ENCODE measurements around the gene SLC6A6. TPM values are rescaled to one million over a fixed set of nuclear protein-coding genes. Genes with fewer than 3 reads are reported as not detected.
"Not testable (repeated sequence)": the region's sequence is repeated elsewhere in the genome, so short reads cannot be mapped to it uniquely, and the experiment has no call there.

Gene SLC6A6
- total RNA-seq, 1 experiment from 2014 or later: 49.4 TPM

DNA sequence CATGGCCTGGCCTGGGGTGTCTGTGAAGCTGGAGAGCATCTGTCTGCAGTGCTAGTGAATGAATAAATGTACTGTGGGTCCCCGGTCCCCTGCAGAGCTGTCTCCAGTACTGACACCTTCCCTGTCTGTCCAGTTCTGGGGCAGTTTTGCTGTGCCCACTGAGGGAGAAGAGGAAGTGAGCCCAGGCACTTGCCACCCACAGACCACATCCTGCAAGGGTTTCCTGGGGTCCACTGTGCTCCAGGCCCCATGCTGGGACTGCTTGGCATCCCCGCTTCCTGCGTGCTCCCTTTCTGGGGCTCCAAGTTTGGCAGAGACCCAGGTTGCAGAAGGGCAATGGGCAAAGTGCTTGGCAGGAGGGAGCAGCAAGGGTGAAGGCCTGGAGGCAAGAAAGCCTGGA is 4.9 kb upstream of the SLC6A6 start:
- Histone ChIP-seq H3K4me3 (no peak overlapping the region), H3K4me1 (replicated peaks) (peaks cover 28% of the 10 kb centered on the region), H3K27me3 (replicated peaks) (no peaks in the 10 kb centered on the region), H3K9me3 (replicated peaks) (no peaks in the 10 kb centered on the region), H3K36me3 (peaks cover under 1% of the 10 kb centered on the region), H3K27ac (no peak overlapping the region)
- no peak for DNase-seq (ENCODE audit: low read depth in 1 of 2, low spot score in 2 of 2)

DNA sequence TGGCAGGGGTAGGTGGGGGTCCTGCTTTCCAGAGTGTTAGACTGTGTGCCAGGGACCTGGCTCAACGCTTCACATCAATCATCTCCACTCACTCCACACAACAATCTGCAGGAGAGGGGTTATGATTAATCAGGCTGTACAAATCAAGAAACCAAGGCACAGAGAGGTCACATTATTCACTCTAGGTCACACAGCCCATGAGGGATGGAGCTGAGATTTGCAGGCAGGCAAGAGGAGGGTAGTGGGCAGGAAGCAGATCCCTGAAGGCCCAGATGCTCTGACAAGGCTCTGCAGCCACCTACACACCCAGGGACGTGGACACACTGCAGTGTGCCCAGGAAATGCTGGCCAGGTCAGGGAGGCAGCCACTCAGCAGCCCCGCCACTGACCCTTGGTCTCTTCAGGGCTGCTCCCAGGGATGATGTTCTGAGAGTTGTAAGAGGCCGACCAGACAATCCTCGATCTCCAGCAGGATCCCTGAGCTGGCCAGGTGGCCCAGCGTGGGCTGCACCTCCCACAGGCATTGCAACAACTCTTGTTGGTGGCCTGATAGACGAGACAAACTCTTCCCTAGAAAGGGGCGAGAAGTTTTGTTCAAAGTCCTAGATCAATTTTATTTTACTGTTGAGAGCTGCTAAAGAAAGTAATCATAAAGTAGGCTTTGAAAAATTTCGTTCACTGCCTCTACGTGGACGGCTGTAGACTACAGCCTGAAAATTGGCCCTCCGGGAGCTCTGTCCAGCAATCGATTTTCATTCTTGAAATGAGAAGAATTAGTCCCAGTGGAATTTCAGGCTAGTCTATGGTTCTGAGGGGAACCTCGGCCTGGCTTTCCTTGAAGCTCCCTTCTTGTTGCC is 4.2 kb upstream of the SLC6A6 start:
- peaks cover 7% of the 10 kb centered on the region for H3K36me3 ChIP-seq
- H3K27ac ChIP-seq: no peak overlapping the region
- no peaks in the 10 kb centered on the region for H3K9me3 ChIP-seq (replicated peaks)
- no peaks in the 10 kb centered on the region for H3K27me3 ChIP-seq (replicated peaks)
- no peak overlapping the region for H3K4me3 ChIP-seq
- H3K4me1 ChIP-seq (replicated peaks): peaks cover 23% of the 10 kb centered on the region
- DNase-seq (ENCODE audit: low read depth in 1 of 2, low spot score in 2 of 2): no peak

DNA sequence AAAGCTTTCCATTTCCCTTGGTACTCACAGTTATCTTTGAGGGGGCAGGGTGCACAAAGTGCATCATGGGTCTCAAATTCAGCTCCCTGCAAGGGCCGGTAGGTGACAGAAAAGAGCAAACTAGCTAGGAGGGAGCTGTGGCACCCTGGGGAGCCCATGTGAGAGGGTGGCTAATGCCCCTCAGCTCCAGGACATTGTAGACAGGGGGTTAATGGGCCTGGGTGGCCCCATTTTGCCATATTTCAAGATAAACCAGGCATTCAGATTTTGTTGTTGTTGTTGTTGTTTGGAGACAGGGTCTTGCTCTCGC is 3.7 kb upstream of the SLC6A6 start:
- H3K4me3 ChIP-seq: no peak overlapping the region
- no peak for DNase-seq (ENCODE audit: low read depth in 1 of 2, low spot score in 2 of 2)

GRCh38 chr3:14401692-14402303 is 608 bp upstream of the SLC6A6 start:
- DNase-seq (ENCODE audit: low read depth in 1 of 2, low spot score in 2 of 2): no peak
- H3K27ac ChIP-seq: no peak overlapping the region
- H3K27me3 ChIP-seq (replicated peaks): no peaks in the 10 kb centered on the region
- peaks cover 25% of the 10 kb centered on the region for H3K36me3 ChIP-seq
- H3K4me3 ChIP-seq: peak overlapping the region; percentile 89
- peaks cover 28% of the 10 kb centered on the region for H3K4me1 ChIP-seq (replicated peaks)
- no peaks in the 10 kb centered on the region for H3K9me3 ChIP-seq (replicated peaks)

More for the DNA sequence above, 3.7 kb upstream of the SLC6A6 start:
- Histone ChIP-seq H3K4me1 (replicated peaks) (peaks cover 18% of the 10 kb centered on the region), H3K36me3 (peaks cover 7% of the 10 kb centered on the region), H3K9me3 (replicated peaks) (no peaks in the 10 kb centered on the region), H3K27me3 (replicated peaks) (no peaks in the 10 kb centered on the region), H3K27ac (no peak overlapping the region)

DNA sequence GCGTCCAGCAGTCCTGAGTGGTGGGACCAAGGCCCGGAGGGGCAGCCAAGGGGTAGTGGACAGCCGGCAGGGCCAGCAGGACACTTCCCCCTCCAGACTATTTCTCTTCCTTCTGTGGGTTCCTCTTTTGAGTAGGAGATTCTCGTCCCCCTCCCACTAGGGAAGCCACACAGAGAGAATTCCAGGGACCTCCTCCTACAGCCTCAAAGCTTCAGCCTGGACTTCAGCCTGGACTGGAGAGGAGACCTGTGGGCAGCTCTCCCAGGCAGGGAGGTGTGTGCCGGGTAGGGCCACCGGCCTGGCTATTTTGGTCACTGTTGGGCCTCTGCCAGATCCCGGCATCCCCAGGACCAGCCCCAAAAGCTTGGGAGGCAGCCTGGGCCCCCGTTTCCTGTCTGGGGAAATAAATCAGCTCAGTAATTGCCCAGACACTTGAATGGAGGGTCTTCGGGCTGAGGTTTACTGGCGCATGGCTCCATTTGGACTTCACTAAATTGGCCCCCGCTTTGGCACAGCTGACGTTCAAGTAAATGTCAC is 1.3 kb downstream of the SLC6A6 start:
- H3K36me3 ChIP-seq: peaks cover 25% of the 10 kb centered on the region
- H3K9me3 ChIP-seq (replicated peaks): no peaks in the 10 kb centered on the region
- H3K27me3 ChIP-seq (replicated peaks): no peaks in the 10 kb centered on the region
- peaks cover 31% of the 10 kb centered on the region for H3K4me1 ChIP-seq (replicated peaks)
- DNase-seq (ENCODE audit: low read depth in 1 of 2, low spot score in 2 of 2): peak; percentile 34 to 55
- no peak overlapping the region for H3K27ac ChIP-seq
- peak overlapping the region; percentile 89 for H3K4me3 ChIP-seq

DNA sequence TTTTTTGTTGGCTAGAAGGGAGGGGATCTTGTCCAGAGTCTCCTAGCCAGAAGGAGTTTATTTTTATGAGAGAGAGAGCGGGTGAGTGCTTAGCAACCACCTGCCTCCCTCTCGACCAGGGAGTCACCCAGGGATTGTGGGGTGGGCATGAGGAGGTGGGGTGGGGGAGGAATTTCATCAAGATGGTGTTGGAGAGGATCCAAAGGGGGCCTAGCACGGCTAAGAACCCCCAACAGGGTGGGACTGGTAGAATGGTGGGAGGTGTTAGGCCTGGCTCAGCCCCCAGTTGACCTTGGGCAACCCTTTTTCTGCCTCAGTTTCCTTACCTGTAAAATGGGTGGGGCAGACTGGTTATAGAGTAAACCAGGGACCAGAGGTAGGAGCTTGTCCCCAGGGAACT is 1.8 kb downstream of the SLC6A6 start:
- Histone ChIP-seq H3K4me3 (peak overlapping the region; percentile 89), H3K9me3 (replicated peaks) (no peaks in the 10 kb centered on the region), H3K27ac (no peak overlapping the region), H3K36me3 (peaks cover 28% of the 10 kb centered on the region), H3K27me3 (replicated peaks) (no peaks in the 10 kb centered on the region), H3K4me1 (replicated peaks) (peaks cover 35% of the 10 kb centered on the region)
- no peak for DNase-seq (ENCODE audit: low read depth in 1 of 2, low spot score in 2 of 2)

- peaks cover 34% of the 10 kb centered on the region for H3K36me3 ChIP-seq
- no peaks in the 10 kb centered on the region for H3K9me3 ChIP-seq (replicated peaks)
- no peaks in the 10 kb centered on the region for H3K27me3 ChIP-seq (replicated peaks)
- H3K4me3 ChIP-seq: peak overlapping the region; percentile 89
- no peak for DNase-seq (ENCODE audit: low read depth in 1 of 2, low spot score in 2 of 2)
- H3K27ac ChIP-seq: no peak overlapping the region
- H3K4me1 ChIP-seq (replicated peaks): peaks cover 42% of the 10 kb centered on the region
Observed at GRCh38 chr3:14404631-14405359, 2.4 kb downstream of the SLC6A6 start.

DNA sequence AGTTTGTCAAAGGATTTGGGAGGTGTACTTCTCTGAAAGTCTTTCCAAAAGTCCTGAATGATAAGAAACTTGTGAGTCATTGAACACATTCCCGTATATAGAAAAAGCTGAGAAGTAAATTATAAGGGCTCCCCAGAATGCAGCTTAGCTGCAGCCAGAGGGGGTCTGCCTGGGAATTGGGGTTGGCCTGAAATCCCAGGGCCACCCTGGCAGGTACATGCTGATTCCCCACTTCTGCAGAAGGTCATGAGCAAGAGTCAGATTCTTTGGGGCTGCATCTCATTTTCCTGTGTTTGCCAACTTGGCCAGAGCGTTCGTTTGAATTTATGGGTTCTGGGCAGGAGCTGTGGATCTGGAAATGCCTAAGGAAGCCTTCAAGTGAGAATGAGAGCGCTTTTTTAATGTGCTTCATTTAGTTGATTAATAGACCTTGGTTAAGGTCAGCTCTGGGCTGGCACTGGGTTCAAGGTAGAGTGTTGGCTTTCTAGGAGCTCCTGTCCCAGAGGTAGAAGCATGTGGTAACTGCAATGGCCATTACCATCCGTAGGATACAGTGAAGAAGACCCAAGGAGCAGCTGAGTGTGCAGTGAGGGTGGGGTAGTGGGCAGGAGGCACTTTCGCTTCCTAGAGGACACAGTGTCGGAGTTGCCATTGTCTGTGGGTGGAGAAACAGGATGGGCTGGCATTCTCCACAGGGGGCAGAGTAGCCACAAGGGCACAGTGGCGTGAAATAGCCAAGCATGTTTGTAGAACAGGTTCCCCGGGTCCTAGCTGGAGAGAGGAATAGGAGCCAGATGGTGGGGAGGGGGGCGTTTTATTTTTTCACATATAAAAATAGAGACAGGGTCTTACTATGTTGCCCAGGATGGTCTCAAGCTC is 3.2 kb downstream of the SLC6A6 start:
- no peaks in the 10 kb centered on the region for H3K27me3 ChIP-seq (replicated peaks)
- no peak for DNase-seq (ENCODE audit: low read depth in 1 of 2, low spot score in 2 of 2)
- no peaks in the 10 kb centered on the region for H3K9me3 ChIP-seq (replicated peaks)
- peaks cover 50% of the 10 kb centered on the region for H3K4me1 ChIP-seq (replicated peaks)
- peaks cover 34% of the 10 kb centered on the region for H3K36me3 ChIP-seq
- H3K4me3 ChIP-seq: no peak overlapping the region
- no peak overlapping the region for H3K27ac ChIP-seq

- Histone ChIP-seq H3K9me3 (replicated peaks) (no peaks in the 10 kb centered on the region), H3K27ac (no peak overlapping the region), H3K4me3 (no peak overlapping the region), H3K4me1 (replicated peaks) (peaks cover 57% of the 10 kb centered on the region), H3K27me3 (replicated peaks) (no peaks in the 10 kb centered on the region), H3K36me3 (peaks cover 39% of the 10 kb centered on the region)
- no peak for DNase-seq (ENCODE audit: low read depth in 1 of 2, low spot score in 2 of 2)
Observed at GRCh38 chr3:14406336-14406735, 3.9 kb downstream of the SLC6A6 start.

DNA sequence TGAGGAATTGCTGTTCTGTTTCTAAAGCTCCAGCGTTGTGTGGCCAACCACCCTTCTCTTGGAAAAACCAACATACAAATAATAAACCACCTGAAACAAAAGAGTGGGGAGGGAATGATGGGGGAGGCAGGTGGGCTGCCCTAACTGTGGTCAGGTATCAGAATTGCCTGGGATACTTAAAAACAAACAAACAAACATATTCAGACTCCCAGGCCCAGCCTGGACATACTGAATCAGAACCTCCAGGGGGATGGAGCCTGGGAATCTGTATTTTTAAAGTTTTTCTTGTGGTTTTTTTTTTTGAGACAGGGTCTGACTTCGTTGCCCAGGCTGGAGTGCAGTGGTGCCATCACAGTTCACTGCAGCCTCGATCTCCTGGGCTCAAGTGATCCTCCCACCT is 4.4 kb downstream of the SLC6A6 start:
- H3K4me3 ChIP-seq: no peak overlapping the region
- DNase-seq (ENCODE audit: low read depth in 1 of 2, low spot score in 2 of 2): no peak
- peaks cover 61% of the 10 kb centered on the region for H3K4me1 ChIP-seq (replicated peaks)
- H3K9me3 ChIP-seq (replicated peaks): no peaks in the 10 kb centered on the region
- H3K27ac ChIP-seq: no peak overlapping the region
- H3K36me3 ChIP-seq: peaks cover 44% of the 10 kb centered on the region
- H3K27me3 ChIP-seq (replicated peaks): no peaks in the 10 kb centered on the region

GRCh38 chr3:14407203-14407602 is 4.8 kb downstream of the SLC6A6 start:
- Histone ChIP-seq H3K27me3 (replicated peaks) (no peaks in the 10 kb centered on the region), H3K4me1 (replicated peaks) (peaks cover 62% of the 10 kb centered on the region), H3K36me3 (peaks cover 48% of the 10 kb centered on the region), H3K4me3 (no peak overlapping the region), H3K9me3 (replicated peaks) (no peaks in the 10 kb centered on the region), H3K27ac (no peak overlapping the region)
- DNase-seq (ENCODE audit: low read depth in 1 of 2, low spot score in 2 of 2): no peak

DNA sequence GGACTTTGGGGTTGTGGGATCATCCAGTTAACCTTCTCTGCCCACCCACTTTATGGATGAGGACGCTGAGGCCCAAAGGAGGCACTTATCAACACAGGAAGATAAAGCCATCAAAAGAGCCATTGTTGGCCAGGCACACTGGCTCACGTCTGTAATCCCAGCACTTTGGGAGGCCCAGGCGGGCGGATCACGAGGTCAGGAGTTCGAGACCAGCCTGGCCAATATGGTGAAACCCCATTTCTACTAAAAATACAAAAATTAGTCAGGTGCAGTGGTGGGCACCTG is 7.3 kb downstream of the SLC6A6 start:
- H3K9me3 ChIP-seq (replicated peaks); H3K27me3 ChIP-seq (replicated peaks); DNase-seq (ENCODE audit: low read depth in 1 of 2, low spot score in 2 of 2); H3K4me3 ChIP-seq: not testable (repeated sequence)
- Histone ChIP-seq H3K27ac (peak overlapping the region; percentile 81), H3K4me1 (replicated peaks) (peaks cover 81% of the 10 kb centered on the region), H3K36me3 (peaks cover 47% of the 10 kb centered on the region)

DNA sequence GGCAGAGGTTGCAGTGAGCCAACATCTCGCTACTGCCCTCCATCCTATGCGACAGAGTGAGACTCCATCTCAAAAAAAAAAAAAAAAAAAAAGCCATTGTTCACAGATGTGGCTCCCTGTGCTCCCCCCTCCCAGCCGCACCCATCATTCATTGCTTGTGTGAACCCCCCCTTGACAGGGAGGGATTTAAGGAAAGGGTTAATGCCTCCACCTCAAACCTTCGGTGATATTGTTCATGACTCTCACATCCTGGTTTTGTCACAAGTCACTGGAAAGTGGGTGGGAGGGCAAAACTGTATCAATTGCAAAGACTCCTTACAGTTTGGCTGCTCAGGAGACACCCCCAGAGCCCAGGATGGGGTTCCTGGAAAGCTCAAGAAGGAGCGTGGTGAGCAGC is 7.7 kb downstream of the SLC6A6 start:
- Histone ChIP-seq H3K27ac (peak overlapping the region; percentile 81), H3K36me3 (peaks cover 47% of the 10 kb centered on the region), H3K4me1 (replicated peaks) (peaks cover 81% of the 10 kb centered on the region), H3K9me3 (replicated peaks) (no peaks in the 10 kb centered on the region), H3K4me3 (no peak overlapping the region), H3K27me3 (replicated peaks) (no peaks in the 10 kb centered on the region)
- DNase-seq (ENCODE audit: low read depth in 1 of 2, low spot score in 2 of 2): no peak

All from SJSA1 (cell line).